CD4-positive, alpha-beta T cell treated with Interleukin-10 for 1 hour (primary cell): ENCODE results near the gene BUB3.
A peak's percentile ranks its signal among the peaks of the same experiment; 100 is the strongest.
"Not testable (repeated sequence)": the region's sequence is repeated elsewhere in the genome, so short reads cannot be mapped to it uniquely, and the experiment has no call there.

ENCODE experiments used
- DNase-seq: peaks from one replicate; pipeline ENCODE4 v3.0.0-alpha.2; 2020

The BUB3 gene

DNA sequence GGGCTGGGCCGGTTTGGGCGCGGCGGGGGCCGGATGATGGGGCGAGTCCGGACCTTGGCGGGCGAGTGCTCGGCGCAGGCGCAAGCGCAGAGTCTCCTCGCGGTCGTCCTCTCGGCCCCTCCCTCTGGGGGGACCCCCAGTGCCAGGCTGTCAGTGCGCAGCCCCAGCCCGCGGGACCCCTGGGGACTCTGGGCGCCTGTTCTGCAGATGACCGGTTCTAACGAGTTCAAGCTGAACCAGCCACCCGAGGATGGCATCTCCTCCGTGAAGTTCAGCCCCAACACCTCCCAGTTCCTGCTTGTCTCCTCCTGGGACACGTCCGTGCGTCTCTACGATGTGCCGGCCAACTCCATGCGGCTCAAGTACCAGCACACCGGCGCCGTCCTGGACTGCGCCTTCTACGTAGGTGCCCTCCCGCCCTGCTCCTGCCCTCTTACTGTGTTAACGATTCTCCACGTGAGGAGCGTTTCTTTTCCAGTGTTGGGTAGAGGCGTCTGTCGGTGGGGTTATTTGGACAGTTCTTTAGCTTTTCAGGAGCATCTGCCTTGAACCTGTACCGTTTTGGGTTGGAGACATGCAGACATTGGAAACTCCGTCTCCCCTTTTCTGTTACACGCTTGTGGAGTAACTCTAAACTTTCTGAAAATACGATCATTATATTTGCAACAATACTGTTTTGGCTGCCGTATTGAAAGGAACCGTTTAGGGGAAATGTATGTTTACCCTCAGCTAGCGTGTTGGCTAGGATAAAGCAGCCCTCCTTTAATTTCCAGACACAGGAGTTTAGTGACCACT, 706 bp downstream of the BUB3 start:
- peak; percentile 47 for DNase-seq

DNA sequence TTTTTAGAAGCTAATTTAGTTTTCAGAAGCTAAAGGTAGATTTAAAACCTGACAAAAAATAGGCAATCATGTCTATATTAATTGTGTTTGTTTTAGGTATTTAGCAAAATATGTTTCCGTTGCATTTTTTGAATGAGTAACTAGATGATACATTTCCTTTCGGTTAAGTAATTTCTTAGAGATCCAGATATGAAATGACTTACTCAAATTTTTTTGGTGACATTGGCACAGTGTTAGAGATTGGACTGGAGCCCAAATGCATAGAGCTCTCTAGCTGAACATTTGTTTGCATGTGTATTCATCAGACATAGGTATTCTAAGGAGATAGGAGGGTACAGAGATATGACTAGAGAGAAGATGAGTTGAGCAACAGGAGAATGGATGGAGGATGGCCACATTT, 1.9 kb downstream of the BUB3 start:
- DNase-seq, result no peak

DNA sequence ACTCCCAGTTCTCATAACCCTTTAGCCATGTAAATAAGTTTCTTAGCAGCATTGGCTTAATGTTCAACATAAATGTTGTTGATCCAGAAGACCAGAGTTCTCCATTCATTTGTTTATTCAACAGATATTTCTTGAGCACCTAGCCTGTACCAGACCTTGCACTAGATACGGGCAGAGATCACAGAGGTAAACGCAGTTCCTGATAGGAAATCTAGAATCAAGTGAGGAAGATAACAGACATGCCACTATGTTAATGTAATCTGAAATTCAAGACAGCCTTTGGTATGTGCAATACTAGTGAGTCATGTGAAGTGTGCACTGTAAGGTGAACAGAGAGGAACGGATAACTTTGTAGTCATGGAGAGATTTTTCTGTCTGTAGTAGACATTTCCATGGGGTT, 3.0 kb downstream of the BUB3 start:
- DNase-seq, result no peak

DNA sequence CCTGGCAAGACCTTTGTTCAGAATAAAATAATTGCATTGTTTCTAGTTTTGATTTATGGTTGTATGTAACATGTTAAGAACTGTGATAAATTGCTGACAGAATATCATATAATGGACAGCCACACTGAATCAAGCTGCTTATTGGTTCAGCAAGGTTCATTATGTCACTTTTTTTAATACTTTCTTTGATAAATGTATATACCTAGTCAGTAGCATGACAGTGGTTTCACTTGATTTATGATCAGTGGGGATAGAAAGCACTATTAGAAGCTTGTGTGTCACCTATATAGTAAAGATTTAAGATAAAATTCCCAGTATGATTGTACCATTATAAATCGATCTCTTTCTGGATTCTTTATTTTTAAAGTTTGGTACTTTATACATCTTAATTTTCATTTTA, 4.5 kb downstream of the BUB3 start:
- DNase-seq, result no peak

DNA sequence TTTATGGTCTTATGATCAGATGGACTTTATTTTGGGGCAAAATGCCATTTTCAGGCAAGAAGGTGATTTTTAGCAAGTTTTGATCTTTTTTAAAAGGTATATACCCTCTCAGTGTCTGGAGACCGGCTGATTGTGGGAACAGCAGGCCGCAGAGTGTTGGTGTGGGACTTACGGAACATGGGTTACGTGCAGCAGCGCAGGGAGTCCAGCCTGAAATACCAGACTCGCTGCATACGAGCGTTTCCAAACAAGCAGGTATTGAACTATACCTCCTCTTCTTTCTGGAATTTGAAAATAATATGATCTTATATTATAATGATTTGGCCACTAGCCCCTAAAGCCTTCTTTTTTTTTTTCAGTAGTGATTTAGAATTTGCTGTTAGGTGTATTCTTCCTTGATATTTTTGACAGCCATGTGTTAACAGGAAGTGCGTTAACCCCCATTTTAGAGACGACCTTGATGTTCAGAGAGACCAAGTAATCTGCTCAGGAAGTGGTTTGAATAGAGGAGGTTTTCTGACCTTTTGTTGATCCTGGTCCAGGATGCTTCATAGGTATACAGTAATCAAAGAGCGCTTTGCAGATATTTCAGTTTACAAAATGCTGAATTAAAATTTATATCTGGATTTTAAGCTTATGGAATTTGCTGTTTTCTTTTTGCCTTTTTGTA, 6.2 kb downstream of the BUB3 start:
- DNase-seq, result peak; percentile 64

DNA sequence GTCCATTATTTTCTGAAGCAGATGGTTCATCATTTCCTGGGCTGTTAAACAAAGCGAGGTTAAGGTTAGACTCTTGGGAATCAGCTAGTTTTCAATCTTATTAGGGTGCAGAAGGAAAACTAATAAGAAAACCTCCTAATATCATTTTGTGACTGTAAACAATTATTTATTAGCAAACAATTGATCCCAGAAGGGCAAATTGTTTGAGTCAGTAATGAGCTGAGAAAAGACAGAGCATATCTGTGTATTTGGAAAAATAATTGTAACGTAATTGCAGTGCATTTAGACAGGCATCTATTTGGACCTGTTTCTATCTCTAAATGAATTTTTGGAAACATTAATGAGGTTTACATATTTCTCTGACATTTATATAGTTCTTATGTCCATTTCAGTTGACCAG, 10.1 kb downstream of the BUB3 start:
- DNase-seq, result no peak

DNA sequence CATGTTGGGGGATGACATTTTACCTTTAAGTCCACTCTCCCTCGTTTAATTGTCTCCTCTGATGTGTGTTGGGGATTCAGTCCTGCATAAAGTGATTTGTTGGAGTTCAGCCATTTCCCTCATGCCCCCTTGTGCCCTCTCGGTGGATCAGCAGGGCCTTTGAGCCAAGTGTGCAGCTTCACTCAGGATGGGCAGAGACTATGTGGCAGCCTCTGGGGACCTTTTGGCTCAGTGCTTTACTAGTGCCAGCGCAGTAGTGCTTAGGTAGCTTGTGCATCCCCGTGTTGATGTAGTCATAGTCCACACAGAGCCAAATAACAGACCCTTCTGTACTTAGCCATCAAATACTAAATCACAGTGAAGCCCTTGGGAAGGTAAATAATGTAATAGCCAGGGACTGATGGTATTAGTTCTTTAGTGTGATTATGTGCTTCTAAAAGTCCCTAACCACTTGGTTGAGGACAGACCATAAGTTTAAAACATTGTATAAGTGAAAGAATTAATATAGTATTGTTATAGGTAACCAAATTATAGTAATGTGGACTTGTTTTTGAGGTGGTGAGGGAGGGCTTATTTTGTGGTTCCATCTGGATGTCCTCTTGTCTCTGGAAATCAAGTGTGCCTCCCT, 11.4 kb downstream of the BUB3 start:
- DNase-seq, result no peak

DNA sequence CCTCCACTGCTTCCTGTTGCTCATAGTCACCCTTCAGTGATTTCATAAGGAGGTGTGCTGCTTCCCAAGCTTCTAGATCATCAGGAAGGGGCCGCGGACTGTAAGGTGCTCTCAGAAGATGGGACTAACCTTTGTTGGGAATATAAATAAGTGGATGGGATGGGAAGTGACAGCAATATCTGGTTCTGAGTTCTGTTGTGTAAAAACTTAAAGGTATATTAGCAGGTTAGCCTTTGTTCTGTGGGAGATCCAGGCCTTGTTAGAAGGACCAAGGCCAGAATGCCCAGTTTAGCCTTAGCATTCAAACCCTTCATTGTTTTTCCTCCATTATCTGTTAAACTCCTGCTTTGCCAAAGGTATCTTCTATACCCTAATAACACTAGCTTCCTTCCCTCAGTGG, 12.4 kb downstream of the BUB3 start:
- DNase-seq, result no peak

DNA sequence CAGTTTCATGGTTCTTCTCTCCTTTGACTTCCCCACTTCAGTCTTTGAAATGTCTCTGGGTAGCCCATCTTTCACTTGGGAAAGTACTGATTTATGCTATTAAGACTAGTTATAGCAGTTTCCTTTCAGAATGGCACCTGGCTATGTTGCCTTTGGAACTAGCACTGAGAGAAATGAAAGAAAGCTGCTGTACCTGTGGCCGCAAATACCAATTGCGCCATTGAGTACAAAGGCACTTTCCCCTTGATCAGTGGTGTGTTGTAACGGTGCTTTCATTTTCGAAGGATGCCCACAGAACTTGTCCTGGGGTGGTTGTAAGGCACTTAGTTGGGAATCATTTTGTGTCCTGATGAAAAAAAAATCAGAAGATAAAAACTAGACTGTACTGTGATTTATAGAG, 16.8 kb downstream of the BUB3 start:
- DNase-seq, result no peak

DNA sequence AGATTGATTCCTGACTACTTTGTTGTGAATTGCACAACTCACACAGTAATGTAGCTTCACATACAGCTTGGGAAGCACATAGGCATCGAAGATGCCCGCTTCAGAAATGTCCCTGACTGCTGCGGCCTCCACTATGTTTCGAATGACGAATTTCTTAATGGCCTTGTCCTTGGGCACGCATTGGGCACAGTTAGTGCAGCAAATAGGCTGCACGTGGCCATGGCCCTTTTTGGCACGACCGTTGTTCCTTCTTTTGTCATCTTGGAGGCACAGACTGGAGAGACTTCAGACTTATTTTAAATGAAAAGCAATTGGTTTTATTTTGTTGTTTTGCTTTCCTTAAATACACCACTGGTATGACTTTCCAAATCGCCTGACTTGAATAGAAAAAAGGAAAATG, 17.4 kb downstream of the BUB3 start:
- not testable (repeated sequence) for DNase-seq

DNA sequence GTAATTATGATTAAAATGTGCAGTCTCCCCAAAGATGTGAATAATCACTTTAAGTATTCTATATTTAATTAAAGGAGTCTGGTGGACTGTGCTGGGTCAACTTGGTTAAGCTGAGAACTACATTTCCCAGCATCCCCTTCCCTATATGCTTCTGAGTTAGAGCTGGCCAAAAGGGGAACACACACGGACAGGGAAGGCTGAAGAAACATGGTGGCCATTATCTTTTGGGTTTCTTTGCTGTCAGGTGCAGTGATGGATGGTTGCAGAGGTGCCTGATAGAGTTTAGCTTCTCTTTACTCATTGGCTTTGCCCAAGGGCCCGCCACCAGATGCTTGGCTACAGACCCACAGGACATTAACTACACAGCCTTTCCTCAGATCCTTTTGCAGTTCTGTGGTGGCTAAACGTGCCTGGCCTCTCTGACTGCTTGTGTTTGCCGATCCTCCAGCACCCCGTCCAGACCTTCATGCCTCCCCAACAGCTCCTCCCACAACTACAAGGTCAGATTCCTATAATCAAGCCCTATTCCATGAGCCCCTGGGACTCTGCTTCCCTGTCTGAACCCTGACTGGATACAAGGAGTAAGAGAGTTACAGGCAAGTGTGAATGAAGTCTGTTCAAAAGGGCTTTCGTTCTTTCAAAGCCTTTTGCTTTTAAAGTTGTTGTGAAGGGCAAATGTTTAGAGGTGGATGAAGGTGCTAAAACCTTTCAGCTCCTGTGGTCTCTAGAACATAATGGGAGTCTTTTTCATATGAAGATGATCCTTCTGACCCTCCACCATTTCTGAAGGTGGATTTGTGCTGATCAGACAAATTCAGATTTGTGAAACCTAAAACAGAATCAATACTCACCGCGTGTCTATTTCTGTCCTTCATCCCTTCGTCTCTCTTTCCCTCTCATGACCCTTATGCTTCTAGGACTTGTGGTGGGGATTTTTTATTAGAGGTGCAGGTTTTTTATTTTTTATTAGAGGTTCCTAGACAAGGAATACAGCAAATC, 21.5 kb downstream of the BUB3 start:
- no peak for DNase-seq

DNA sequence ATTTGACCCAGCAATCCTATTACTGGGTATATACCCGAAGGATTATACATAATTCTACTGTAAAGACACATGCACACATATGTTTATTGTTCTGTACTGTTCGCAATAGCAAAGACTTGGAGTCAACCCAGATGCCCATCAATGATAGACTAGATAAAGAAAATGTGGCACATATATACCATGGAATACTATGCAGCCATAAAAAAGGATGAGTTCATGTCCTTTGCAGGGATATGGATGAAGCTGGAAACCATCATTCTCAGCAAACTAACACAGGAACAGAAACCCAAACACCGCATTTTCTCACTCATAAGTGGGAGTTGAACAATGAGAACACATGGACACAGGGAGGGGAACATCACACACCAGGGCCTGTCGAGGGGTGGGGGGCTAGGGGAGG, 24.2 kb downstream of the BUB3 start:
- not testable (repeated sequence) for DNase-seq

DNA sequence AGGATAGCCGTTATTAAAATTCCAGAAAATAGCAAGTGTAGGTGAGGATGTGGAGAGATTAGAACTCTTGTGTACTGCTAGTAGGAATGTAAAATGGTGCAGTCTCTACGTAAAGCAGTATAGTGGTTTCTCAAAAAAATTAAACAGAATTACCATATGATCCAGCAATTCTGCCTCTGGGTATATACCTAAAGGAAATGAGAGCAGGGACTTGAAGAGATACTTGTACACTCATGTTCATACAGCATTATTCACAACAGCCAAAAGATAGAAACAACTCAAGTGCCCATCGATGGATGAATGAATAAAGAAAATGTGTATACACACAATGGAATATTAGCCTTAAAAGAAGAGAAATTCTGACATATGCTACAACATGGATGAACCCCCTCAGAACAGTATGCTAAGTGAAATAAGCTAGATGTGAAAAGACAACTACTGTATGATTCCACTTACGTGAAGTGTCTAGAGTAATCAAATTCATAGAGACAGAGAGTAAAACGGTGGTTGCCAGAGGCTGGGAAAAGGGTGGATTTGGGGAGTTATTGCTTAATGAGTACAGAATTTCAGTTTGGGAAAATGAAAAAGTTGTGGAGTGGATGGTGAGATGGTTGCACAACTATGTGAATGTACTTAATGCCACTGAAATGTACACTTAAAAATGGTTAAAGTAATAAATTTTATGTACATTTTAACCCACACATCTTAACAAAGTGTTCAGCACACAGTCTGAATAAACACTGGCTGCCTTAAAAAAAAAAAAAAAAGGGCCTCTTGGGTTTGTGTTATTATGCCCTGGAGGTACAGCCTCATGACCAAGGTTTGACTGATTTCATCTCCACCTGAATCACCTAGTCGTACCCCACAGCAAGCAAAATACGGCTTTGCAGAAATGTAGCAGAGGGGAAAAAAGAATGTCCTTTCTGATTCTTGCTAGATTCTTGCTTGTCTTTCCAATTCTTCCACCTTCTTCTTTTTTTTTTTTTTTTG, 26.2 kb downstream of the BUB3 start:
- DNase-seq, result no peak

DNA sequence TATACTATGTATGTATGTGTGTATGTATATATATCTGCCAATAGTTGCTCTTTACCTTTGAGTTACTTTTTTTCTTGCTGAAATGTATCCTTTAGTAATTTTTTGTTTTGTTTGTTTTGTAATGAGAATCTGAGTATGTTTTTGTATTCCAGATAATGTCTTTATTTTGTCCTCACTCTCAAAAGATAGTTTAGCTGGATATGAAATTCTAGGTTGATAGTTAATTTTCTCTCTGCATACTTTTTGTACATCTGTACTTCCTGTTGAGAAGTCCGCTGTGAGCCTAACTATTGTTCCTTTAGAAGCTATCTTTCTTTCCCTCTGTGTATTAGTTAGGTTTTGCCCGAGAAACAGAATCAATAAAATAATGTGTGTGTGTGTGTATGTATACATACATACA, 29.5 kb downstream of the BUB3 start:
- no peak for DNase-seq

DNA sequence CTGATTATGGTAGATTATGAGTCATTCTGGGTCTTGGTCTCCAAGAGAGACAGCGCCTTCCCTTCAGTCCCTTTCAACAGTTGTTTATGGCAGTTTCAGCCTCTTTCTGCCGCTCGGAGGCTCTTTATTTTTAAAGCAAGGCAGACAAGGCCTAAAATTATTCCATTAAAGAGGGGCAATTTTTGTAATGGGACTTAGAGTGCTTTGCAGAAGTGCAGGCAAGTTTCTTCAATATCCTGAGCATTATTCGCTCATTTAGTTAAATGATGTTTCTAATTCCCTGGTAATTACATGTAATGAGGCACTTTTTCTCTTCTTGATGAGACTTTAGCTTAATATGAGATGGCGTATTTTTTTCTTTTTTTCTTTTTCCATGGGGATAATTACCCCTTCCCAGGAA, 33.6 kb downstream of the BUB3 start:
- DNase-seq, result no peak

DNA sequence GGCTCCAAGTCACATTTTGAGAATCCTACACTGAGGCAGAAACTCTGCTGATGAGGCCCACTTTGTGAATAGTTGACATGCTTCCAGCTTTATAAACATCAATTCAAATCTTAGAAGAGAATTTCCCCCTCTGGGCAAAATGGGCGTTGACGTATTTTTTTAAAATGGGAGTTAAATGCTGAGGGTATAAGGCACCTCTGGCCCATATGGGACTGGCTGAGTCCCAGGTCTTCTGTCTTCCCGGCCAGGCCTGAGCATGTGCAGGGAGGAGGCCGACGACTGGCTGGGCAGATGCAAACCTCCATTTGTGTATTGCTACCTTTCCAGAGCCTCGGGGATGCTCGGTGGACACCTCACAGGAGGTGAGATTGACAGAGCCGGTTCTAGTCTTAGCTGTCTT, 37.7 kb downstream of the BUB3 start:
- no peak for DNase-seq

DNA sequence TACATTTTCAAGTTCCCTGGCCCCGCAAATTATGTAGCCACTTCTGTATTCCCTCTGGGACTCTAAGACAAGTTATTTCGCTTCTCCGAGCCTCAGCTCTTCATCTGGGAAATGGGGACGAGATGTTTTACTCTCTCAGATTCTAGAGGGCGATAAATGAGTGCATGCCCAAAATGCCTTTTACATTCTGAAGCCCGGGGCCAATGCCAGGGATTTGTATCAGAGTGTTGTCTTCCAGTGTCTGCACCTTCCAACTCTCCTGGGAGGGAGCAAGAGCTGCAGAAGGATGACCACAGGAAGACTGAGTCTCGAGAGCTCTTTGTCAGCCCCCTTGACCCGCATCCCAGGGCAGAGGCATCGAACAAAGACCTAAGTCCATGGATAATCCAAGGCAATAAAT, 39.9 kb downstream of the BUB3 start:
- DNase-seq, result no peak

DNA sequence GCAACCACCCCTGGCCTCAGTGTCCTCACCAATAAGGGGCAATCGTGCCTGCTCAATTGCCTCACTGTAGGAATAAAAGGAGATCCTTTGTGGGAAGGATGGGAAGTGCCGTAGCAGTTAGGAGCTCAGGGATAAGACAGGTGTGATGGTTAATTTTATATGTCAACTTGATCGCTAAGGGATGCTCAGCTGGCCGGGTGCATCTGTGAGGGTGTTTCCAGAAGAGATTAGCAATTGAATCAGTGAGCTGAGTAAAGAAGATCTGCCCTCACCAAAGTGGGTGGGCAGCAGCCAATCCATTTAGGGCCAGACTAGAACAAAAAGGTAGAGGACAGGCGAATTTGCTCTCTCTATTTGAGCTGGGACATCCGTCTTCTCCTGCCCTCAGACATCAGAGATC, 46.3 kb downstream of the BUB3 start:
- no peak for DNase-seq

DNA sequence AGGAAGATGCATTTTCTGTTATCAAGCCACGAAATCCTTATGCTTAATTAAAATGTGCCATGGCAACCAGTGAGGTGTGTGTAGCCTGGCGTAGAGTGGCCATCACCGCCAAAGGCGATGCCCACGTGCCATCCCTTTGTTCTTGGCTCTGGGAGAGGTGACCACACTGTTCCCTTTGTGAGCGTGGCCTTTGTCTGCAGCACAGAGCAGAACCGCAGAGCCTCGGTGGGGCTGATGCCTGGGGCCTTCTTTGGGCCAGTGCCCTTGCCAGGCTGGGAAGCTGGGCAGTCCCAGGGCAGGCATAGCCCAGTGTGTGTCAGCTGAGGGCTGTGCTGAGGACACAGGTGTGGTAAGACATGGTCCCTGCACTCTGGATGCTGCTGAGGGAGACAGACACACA, 48.3 kb downstream of the BUB3 start:
- no peak for DNase-seq

DNA sequence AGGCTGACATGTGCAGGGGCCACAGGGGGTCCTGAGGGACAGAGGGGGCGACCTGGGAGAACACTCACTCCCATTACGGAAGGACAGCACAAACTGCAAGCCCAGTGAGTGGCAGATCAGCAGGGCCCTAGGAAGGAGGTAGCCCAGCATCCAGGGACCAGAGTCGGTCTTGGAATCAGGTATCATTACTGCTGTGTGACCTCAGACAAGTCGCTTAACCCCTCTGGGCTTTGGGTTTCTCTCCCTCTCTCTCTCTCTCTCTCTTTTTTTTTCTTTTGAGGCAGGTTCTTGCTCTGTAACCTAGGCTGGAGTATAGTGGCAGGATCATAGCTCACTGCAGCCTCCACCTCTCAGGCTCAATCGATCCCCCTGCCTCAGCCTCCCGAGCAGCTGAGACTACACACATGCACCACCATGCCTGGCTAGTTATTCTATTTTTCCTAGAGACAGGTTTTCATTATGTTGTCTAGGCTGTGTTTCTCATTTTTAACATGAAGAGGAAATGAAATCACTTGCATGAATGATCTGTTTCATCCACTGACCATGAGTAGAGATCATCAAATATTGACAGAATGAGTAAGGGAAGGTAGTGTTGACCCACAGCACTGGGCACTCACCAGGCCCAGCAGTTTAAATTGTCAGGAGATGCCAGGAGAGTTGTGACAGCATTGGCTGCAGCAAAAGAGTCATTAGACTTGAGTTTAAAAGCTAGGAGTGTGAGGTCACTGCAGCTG, 49.4 kb downstream of the BUB3 start:
- no peak for DNase-seq

DNA sequence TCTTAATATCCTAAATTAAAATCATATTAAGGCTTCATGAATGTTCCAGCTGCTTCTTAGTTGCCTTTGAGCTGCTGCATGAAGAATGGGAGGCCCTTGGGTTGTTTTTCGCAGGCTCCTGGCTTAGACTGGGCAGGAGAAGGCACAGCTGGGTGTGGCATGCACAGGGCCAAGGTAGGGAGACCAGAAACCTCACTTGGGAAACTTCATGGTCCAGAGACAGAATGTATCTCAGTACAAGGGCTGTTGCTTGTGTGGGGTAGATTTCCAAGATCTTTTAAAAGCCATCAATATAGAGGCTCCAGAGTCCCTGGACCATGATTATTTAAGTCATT, 49.9 kb downstream of the BUB3 start:
- no peak for DNase-seq
